Testis (tissue), 3 donors: Measurements from ENCODE around the gene PIBF1. TPM values are rescaled to one million over a fixed set of nuclear protein-coding genes. Genes with fewer than 3 reads are reported as not detected.

ENCODE experiments used
- DNase-seq: peaks from one replicate; pipeline ENCODE4 v3.0.0-alpha.2; 2019
- H3K27ac ChIP-seq, 2 donors: fragments of 200-600 bp; sonication (generic); one replicate each; pipeline ENCODE4 v1.5.1; 2019
- H3K27me3 ChIP-seq: fragments of 200-600 bp; sonication (generic); one replicate; pipeline ENCODE4 v1.5.1; 2019
- H3K36me3 ChIP-seq: fragments of 200-600 bp; sonication (generic); one replicate; pipeline ENCODE4 v1.5.1; 2017; ENCODE audit warnings: low read depth; ENCODE audit errors: missing control alignments
- H3K4me1 ChIP-seq: fragments of 200-600 bp; sonication (generic); one replicate; pipeline ENCODE4 v1.5.1; 2019
- H3K4me3 ChIP-seq, 2 donors: fragments of 200-600 bp; sonication (generic); one replicate each; pipeline ENCODE4 v1.5.1; 2017 to 2019
- H3K9me3 ChIP-seq: fragments of 200-600 bp; sonication (generic); one replicate; pipeline ENCODE4 v1.5.1; 2017
- POLR2A ChIP-seq: fragments of 450-650 bp; IDR thresholded peaks from one replicate; pipeline ENCODE4 v1.6.1; 2017; ENCODE audit warnings: antibody characterized with exemption, mild to moderate bottlenecking, moderate library complexity
- WGBS, 2 donors: methylation state at CpG; one replicate each; pipeline ENCODE4 v1.1.5; 2018; 5-methylcytosine and 5-hydroxymethylcytosine counted together
- intact Hi-C: fragments of 100-400 bp; cut with DNase I; formaldehyde crosslinking; loops from one replicate; pipeline ENCODE4 v1.15.1; 2023; ENCODE audit warnings: low total_unique reads
- polyA plus RNA-seq: library from polyadenylated mRNA; stranded (reverse); fragments of 350-450 nt; fragmentation: Illumina TruSeq; extraction: RNeasy Lipid Tissue Mini Kit (QIAGEN cat#74804); gene quantifications from one replicate; pipeline ENCODE4 v1.2.3, GENCODE V29; 2014; ENCODE audit warnings: low read depth, low replicate concordance; ENCODE audit not compliant: insufficient read depth
- total RNA-seq, 2 donors: library from RNA; depleted of rRNA; stranded (reverse); fragments of >200 nt; gene quantifications; one replicate each; pipeline ENCODE4 v1.2.3, GENCODE V29; 2016
- TF ChIP-seq, protein P1 (sequence below), 3 experiments: fragments of 450-650 bp in 2 of 3; fragments of 200-600 bp in 1 of 3; sonication (generic) in 1 of 3; IDR thresholded peaks; one replicate each; pipeline ENCODE4 v1.5.1; 2016 to 2019; ENCODE audit warnings: antibody characterized with exemption in 3 of 3, mild to moderate bottlenecking in 2 of 3, moderate library complexity in 1 of 3

Gene PIBF1
- total and polyA plus RNA-seq, 3 donors from 2014 or later: 22.5 to 37.2 (median 24.6) TPM

DNA sequence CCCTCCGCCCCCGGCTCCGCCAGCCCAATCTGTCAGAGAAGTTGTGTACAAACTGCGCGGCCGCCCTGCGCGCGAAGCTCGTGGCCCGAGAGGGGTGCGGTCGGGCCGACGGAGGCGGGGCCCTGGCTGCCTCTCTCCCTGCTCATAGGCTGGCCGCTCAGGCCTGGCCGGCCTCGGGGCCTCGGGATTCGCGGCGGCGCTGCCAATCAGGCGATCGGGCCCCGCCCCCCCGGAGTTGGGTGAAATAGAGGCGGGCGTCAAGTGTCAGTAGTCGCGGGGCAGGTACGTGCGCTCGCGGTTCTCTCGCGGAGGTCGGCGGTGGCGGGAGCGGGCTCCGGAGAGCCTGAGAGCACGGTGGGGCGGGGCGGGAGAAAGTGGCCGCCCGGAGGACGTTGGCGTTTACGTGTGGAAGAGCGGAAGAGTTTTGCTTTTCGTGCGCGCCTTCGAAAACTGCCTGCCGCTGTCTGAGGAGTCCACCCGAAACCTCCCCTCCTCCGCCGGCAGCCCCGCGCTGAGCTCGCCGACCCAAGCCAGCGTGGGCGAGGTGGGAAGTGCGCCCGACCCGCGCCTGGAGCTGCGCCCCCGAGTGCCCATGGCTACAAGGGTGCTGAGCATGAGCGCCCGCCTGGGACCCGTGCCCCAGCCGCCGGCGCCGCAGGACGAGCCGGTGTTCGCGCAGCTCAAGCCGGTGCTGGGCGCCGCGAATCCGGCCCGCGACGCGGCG is 277.0 kb downstream of the PIBF1 start, which contains the start of gene KLF5:
KLF5 (plus strand) TSS at position 270 of the 724 bp plus-strand sequence; CDS start at position 593, 323 bp downstream.
- WGBS, 2 donors: 0 to 1% methylated on average over 41 to 45 of the region's 93 CpGs
- Histone ChIP-seq H3K27ac (peak within 1 kb of the TSS; percentile 18 to 58), H3K36me3 (no peaks in the 10 kb centered on the region), H3K4me3 (peak within 1 kb of the TSS; percentile 76 to 78), H3K4me1 (no peaks in the 10 kb centered on the region), H3K9me3 (no peaks in the 10 kb centered on the region), H3K27me3 (no peaks in the 10 kb centered on the region)
- intact Hi-C loops: no loop called here
- TF ChIP-seq, protein P1, sequence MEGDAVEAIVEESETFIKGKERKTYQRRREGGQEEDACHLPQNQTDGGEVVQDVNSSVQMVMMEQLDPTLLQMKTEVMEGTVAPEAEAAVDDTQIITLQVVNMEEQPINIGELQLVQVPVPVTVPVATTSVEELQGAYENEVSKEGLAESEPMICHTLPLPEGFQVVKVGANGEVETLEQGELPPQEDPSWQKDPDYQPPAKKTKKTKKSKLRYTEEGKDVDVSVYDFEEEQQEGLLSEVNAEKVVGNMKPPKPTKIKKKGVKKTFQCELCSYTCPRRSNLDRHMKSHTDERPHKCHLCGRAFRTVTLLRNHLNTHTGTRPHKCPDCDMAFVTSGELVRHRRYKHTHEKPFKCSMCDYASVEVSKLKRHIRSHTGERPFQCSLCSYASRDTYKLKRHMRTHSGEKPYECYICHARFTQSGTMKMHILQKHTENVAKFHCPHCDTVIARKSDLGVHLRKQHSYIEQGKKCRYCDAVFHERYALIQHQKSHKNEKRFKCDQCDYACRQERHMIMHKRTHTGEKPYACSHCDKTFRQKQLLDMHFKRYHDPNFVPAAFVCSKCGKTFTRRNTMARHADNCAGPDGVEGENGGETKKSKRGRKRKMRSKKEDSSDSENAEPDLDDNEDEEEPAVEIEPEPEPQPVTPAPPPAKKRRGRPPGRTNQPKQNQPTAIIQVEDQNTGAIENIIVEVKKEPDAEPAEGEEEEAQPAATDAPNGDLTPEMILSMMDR (IDR thresholded peaks at IDR 0.05): no peak
- peak; percentile 87 for TF ChIP-seq POLR2A
- DNase-seq: peak; percentile 98

GRCh38 chr13:73059460-73060250 is 277.7 kb downstream of the PIBF1 start:
- Histone ChIP-seq H3K27me3 (no peaks in the 10 kb centered on the region), H3K9me3 (no peaks in the 10 kb centered on the region), H3K4me3 (peak overlapping the region; percentile 76 to 78), H3K27ac (peak overlapping the region; percentile 18 to 58), H3K4me1 (no peaks in the 10 kb centered on the region), H3K36me3 (no peaks in the 10 kb centered on the region)
- TF ChIP-seq, protein P1 (IDR thresholded peaks at IDR 0.05): peak in 1 of 3 experiments; percentile 6
- TF ChIP-seq POLR2A: no peak
- WGBS, 2 donors: 0 to 1% methylated on average over 34 to 41 of the region's 68 CpGs
- intact Hi-C loops: no loop called here
- DNase-seq: peak; percentile 54

GRCh38 chr13:73060251-73061160 is 278.6 kb downstream of the PIBF1 start:
- peak overlapping the region in 1 of 2 donors; percentile 18 for H3K27ac ChIP-seq
- H3K4me3 ChIP-seq: peak overlapping the region; percentile 76 to 78
- H3K36me3 ChIP-seq: no peaks in the 10 kb centered on the region
- peak; percentile 36 for DNase-seq
- H3K4me1 ChIP-seq: no peaks in the 10 kb centered on the region
- no peaks in the 10 kb centered on the region for H3K9me3 ChIP-seq
- intact Hi-C loops: no loop called here
- no peaks in the 10 kb centered on the region for H3K27me3 ChIP-seq
- no peak for TF ChIP-seq POLR2A
- TF ChIP-seq, protein P1 (IDR thresholded peaks at IDR 0.05): no peak
- 9 to 14% methylated on average over 26 of the region's 26 CpGs for WGBS, 2 donors

- Histone ChIP-seq H3K9me3 (no peaks in the 10 kb centered on the region), H3K4me1 (no peaks in the 10 kb centered on the region), H3K36me3 (no peaks in the 10 kb centered on the region), H3K4me3 (no peak overlapping the region), H3K27me3 (no peaks in the 10 kb centered on the region), H3K27ac (no peak overlapping the region)
- intact Hi-C loops: no loop called here
- TF ChIP-seq POLR2A: no peak
- TF ChIP-seq, protein P1 (IDR thresholded peaks at IDR 0.05): no peak
- DNase-seq: no peak
- 71 to 78% methylated on average over 6 of the region's 6 CpGs for WGBS, 2 donors
Observed at GRCh38 chr13:73061473-73061872, 279.5 kb downstream of the PIBF1 start.
